ENCODE data around the gene TNFAIP2. TPM values are rescaled to one million over a fixed set of nuclear protein-coding genes. Genes with fewer than 3 reads are reported as not detected.

TNFAIP2 gene
- total and polyA plus RNA-seq, 4 donors, result 65.6 to 519 (median 226) TPM

DNA sequence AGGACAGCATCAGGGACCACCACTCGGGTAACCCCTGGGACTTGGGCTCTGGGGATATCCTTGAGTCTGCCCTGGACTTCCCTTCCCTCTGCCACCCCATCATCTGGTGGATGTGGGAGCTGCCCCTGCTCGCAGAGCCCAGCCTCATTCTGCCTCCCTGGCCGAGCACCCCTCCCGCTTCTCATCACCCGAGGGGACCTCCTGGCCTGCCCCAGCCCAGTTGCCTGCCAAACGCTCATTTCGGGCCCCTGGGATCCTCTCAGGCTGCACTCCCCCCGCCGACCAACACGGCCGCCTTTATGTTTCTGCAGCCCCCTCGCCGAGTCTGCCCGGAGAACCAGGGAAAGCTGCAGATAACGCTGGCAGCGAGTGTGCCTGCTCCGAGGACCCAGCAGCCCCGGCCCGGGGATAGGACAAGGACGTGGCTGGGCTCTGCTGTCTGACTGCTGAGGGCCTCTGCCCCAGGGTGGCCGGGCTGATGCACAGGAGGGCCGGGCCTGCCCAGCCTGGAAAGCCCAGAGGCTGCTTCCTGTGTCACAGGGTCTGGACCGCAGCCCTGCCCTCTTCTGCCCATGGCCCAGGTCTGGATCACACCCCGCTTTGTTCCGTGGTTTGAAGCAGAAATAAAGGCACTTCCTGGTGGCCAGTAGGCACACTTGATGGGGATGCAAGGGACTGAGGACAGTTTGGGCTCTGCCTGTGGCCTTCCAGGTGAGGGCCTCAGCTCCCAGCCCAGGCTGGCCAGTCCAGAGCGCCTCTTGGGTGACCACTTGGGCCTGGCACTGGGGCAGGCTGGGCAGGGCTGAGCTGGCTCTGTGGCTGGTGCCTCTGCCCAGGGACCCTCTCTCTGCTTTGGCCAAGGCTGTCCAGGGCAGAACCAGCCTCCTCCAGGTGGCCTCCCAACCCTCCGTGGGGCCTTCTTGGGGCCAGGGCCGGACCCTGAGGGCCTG lies 33.6 kb upstream of the TNFAIP2 start:
- Histone ChIP-seq H3K9ac (ENCODE audit: insufficient read depth in 1 of 2, low read length in 2 of 2) (no peak overlapping the region), H3K4me3 (no peak overlapping the region), H3K27me3 (ENCODE audit: control insufficient read depth in 3 of 3, insufficient read depth in 3 of 3, low read length in 2 of 3) (peaks cover 0 to 13% (median 4%) of the 10 kb centered on the region in 3 donors), H3K36me3 (ENCODE audit: control insufficient read depth in 4 of 4, insufficient read depth in 4 of 4, low read length in 4 of 4) (no peaks in the 10 kb centered on the region), H3K4me1 (ENCODE audit: control insufficient read depth in 5 of 5, insufficient read depth in 5 of 5, low read length in 5 of 5) (peaks cover 0 to 15% (median 2%) of the 10 kb centered on the region in 5 donors), H3K27ac (ENCODE audit: low read depth in 1 of 2, low read length in 1 of 2) (no peak overlapping the region), H3K9me3 (ENCODE audit: control insufficient read depth in 4 of 4, insufficient read depth in 3 of 4, low read length in 3 of 4) (peaks cover 0 to 2% (median 0%) of the 10 kb centered on the region in 4 donors)
- ATAC-seq (ENCODE audit: insufficient read depth, low FRiP score) (no peak), DNase-seq (no peak)
- 91% methylated on average over 28 of the region's 28 CpGs for WGBS, 2 donors
- TF ChIP-seq, protein P1, sequence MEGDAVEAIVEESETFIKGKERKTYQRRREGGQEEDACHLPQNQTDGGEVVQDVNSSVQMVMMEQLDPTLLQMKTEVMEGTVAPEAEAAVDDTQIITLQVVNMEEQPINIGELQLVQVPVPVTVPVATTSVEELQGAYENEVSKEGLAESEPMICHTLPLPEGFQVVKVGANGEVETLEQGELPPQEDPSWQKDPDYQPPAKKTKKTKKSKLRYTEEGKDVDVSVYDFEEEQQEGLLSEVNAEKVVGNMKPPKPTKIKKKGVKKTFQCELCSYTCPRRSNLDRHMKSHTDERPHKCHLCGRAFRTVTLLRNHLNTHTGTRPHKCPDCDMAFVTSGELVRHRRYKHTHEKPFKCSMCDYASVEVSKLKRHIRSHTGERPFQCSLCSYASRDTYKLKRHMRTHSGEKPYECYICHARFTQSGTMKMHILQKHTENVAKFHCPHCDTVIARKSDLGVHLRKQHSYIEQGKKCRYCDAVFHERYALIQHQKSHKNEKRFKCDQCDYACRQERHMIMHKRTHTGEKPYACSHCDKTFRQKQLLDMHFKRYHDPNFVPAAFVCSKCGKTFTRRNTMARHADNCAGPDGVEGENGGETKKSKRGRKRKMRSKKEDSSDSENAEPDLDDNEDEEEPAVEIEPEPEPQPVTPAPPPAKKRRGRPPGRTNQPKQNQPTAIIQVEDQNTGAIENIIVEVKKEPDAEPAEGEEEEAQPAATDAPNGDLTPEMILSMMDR (IDR thresholded peaks at IDR 0.05; ENCODE audit: control extremely low read depth, extremely low read depth), result no peak

DNA sequence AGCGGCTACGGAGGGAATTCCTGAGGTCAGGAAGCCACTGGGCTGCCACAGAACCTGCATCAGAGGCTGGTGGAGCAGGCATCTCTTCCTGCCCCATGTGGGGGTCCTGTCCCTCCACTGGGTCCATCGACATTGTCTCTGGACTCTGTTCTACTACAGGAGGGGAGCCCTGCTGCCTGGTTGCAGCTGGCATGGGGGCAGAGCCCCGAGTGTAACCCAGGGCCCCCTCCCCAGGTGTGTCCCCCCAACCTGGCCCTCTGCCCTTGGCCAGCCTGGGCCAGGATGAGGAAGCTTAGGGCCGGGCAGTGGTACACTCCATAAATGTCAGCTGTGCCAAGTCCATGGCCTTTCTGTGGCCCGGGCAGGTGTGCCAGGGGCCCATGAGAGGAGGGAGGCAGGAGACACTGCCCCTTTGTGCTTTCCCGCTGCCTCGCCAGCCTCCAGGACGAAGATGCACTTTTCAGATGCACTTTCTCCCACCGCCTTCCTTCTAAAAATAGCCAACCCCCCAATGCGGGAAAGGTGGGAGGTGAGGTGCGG lies 32.7 kb upstream of the TNFAIP2 start:
- peaks cover 0 to 2% (median 0%) of the 10 kb centered on the region in 4 donors for H3K9me3 ChIP-seq (ENCODE audit: control insufficient read depth in 4 of 4, insufficient read depth in 3 of 4, low read length in 3 of 4)
- H3K9ac ChIP-seq (ENCODE audit: insufficient read depth in 1 of 2, low read length in 2 of 2), result no peak overlapping the region
- peaks cover 0 to 7% (median 0%) of the 10 kb centered on the region in 3 donors for H3K27me3 ChIP-seq (ENCODE audit: control insufficient read depth in 3 of 3, insufficient read depth in 3 of 3, low read length in 2 of 3)
- ATAC-seq (ENCODE audit: insufficient read depth, low FRiP score) (no peak), DNase-seq (no peak)
- whole genome bisulfite sequencing, 2 donors, result 84% methylated on average over 12 of the region's 12 CpGs
- TF ChIP-seq, protein P1 (IDR thresholded peaks at IDR 0.05; ENCODE audit: control extremely low read depth, extremely low read depth), result no peak
- no peaks in the 10 kb centered on the region for H3K36me3 ChIP-seq (ENCODE audit: control insufficient read depth in 4 of 4, insufficient read depth in 4 of 4, low read length in 4 of 4)
- H3K4me1 ChIP-seq (ENCODE audit: control insufficient read depth in 5 of 5, insufficient read depth in 5 of 5, low read length in 5 of 5), result peaks cover 0 to 20% (median 6%) of the 10 kb centered on the region in 5 donors
- H3K27ac ChIP-seq (ENCODE audit: low read depth in 1 of 2, low read length in 1 of 2), result no peak overlapping the region
- no peak overlapping the region for H3K4me3 ChIP-seq

- Histone ChIP-seq H3K9ac (ENCODE audit: insufficient read depth in 1 of 2, low read length in 2 of 2) (peak overlapping the region in 1 of 2 donors; percentile 25), H3K36me3 (ENCODE audit: control insufficient read depth in 4 of 4, insufficient read depth in 4 of 4, low read length in 4 of 4) (no peaks in the 10 kb centered on the region), H3K27me3 (ENCODE audit: control insufficient read depth in 3 of 3, insufficient read depth in 3 of 3, low read length in 2 of 3) (peaks cover 0 to 4% (median 0%) of the 10 kb centered on the region in 3 donors), H3K27ac (ENCODE audit: low read depth in 1 of 2, low read length in 1 of 2) (peak overlapping the region in 1 of 2 donors; percentile 4), H3K4me1 (ENCODE audit: control insufficient read depth in 5 of 5, insufficient read depth in 5 of 5, low read length in 5 of 5) (peaks cover 0 to 20% (median 6%) of the 10 kb centered on the region in 5 donors), H3K4me3 (peak overlapping the region; percentile 57), H3K9me3 (ENCODE audit: control insufficient read depth in 4 of 4, insufficient read depth in 3 of 4, low read length in 3 of 4) (peaks cover 0 to 2% (median 0%) of the 10 kb centered on the region in 4 donors)
- TF ChIP-seq, protein P1 (IDR thresholded peaks at IDR 0.05; ENCODE audit: control extremely low read depth, extremely low read depth), result peak; percentile 28
- DNase-seq, result peak; percentile 45 to 71 (median 61)
- peak; percentile 72 for ATAC-seq (ENCODE audit: insufficient read depth, low FRiP score)
- WGBS, 2 donors, result 5 to 7% methylated on average over 69 of the region's 69 CpGs
Measured at GRCh38 chr14:103091041-103091882, 32.0 kb upstream of the TNFAIP2 start.
